GM12878 (cell line): ENCODE data around the gene OR2B2. TPM values are rescaled to one million over a fixed set of nuclear protein-coding genes. Genes with fewer than 3 reads are reported as not detected.

Experiments used
- ATF7 ChIP-seq: fragments of 450-650 bp; IDR thresholded peaks from 2 replicates; pipeline ENCODE4 v1.6.1; 2016; ENCODE audit warnings: low read depth, mild to moderate bottlenecking
- BACH1 ChIP-seq: fragments of 450-650 bp; IDR thresholded peaks from 2 replicates; pipeline ENCODE4 v1.6.1; 2017; ENCODE audit warnings: mild to moderate bottlenecking, borderline replicate concordance
- BHLHE40 ChIP-seq, 2 experiments: fragments of 450-650 bp in 1 of 2; IDR thresholded peaks; 2 replicates each; pipeline ENCODE4 v1.6.1; 2011 to 2017; ENCODE audit warnings: low read depth in 2 of 2, borderline replicate concordance in 1 of 2, improper control_type of control experiment in 1 of 2, low read length in 1 of 2, mild to moderate bottlenecking in 1 of 2
- CEBPZ ChIP-seq: fragments of 150-350 bp; IDR thresholded peaks from 2 replicates; pipeline ENCODE4 v1.6.1; 2016; ENCODE audit warnings: low read depth, low read length
- CHD1 ChIP-seq: IDR thresholded peaks from 2 replicates; pipeline ENCODE4 v1.6.1; 2012; ENCODE audit warnings: low read depth, low read length, improper control_type of control experiment
- GABPA ChIP-seq: IDR thresholded peaks from 2 replicates; pipeline ENCODE4 v1.6.1; 2014; ENCODE audit warnings: antibody characterized with exemption, low read depth, mild to moderate bottlenecking, inconsistent platforms
- HDAC6 ChIP-seq: fragments of 200-600 bp; sonication (generic); IDR thresholded peaks from one replicate; pipeline ENCODE4 v1.8.0; 2017; ENCODE audit warnings: antibody characterized with exemption; ENCODE audit not compliant: unreplicated experiment
- IRF3 ChIP-seq: fragments of 450-650 bp; IDR thresholded peaks from 2 replicates; pipeline ENCODE4 v1.6.1; 2014; ENCODE audit warnings: mild to moderate bottlenecking
- JUND ChIP-seq: IDR thresholded peaks from 2 replicates; pipeline ENCODE4 v1.6.1; 2012; ENCODE audit warnings: low read depth, mild to moderate bottlenecking, low read length, improper control_type of control experiment, moderate library complexity
- MYB ChIP-seq: fragments of 150-350 bp; IDR thresholded peaks from 2 replicates; pipeline ENCODE4 v1.6.1; 2014; ENCODE audit warnings: mild to moderate bottlenecking, low read depth, low read length, borderline replicate concordance
- POU2F2 ChIP-seq: IDR thresholded peaks from 3 replicates; pipeline ENCODE4 v1.6.1; 2011; ENCODE audit warnings: low read depth, mild to moderate bottlenecking, low read length, borderline replicate concordance
- PRDM15 ChIP-seq: fragments of 450-650 bp; formaldehyde crosslinking; IDR thresholded peaks from 2 replicates; pipeline ENCODE4 v1.4.0; 2020; ENCODE audit warnings: mild to moderate bottlenecking, moderate library complexity
- SIN3A ChIP-seq: IDR thresholded peaks from 2 replicates; pipeline ENCODE4 v1.6.1; 2012; ENCODE audit warnings: low read depth, low read length, improper control_type of control experiment
- SMAD1 ChIP-seq: fragments of 450-650 bp; IDR thresholded peaks from 2 replicates; pipeline ENCODE4 v1.6.1; 2018; ENCODE audit warnings: mild to moderate bottlenecking, low read depth; ENCODE audit not compliant: partially characterized antibody
- SPI1 ChIP-seq: IDR thresholded peaks from 2 replicates; pipeline ENCODE4 v1.6.1; 2011; ENCODE audit warnings: low read depth, mild to moderate bottlenecking, low read length, moderate library complexity, borderline replicate concordance; ENCODE audit not compliant: insufficient read depth
- TCF12 ChIP-seq: IDR thresholded peaks from 2 replicates; pipeline ENCODE4 v1.6.1; 2011; ENCODE audit warnings: low read depth, mild to moderate bottlenecking, low read length
- TCF7 ChIP-seq: IDR thresholded peaks from 2 replicates; pipeline ENCODE4 v1.6.1; 2014; ENCODE audit warnings: antibody characterized with exemption, borderline replicate concordance
- polyA plus RNA-seq, 11 experiments: library from polyadenylated mRNA; depleted of rRNA in 4 of 11; unstranded in 6 of 11; stranded (reverse) in 5 of 11; fragments of >200 nt; fragmentation: Nextera tagmentation in 4 of 11; fragmentation: Illumina TruSeq in 1 of 11; extraction: Ambion mirVana in 4 of 11; extraction: Trizol in 1 of 11; gene quantifications; 1 replicate in 1 of 11; 2 replicates in 10 of 11; pipeline versions ENCODE4 v1.2.1 to v1.2.3, GENCODE V29; 2011 to 2016; ENCODE audit warnings: inconsistent platforms in 2 of 11, missing spikeins in 2 of 11, low read depth in 1 of 11
- total RNA-seq, 4 experiments: library from RNA; depleted of rRNA in 3 of 4; stranded (reverse); fragments of >200 nt in 3 of 4; fragmentation: Illumina TruSeq in 1 of 4; extraction: Trizol in 1 of 4; gene quantifications; 2 replicates each; pipeline versions ENCODE4 v1.2.1 to v1.2.3, GENCODE V29; 2013 to 2021
- TF ChIP-seq, protein P1 (sequence below): IDR thresholded peaks from 2 replicates; pipeline ENCODE4 v1.6.1; 2012; ENCODE audit warnings: low read length, inconsistent platforms

Gene OR2B2
- total and polyA plus RNA-seq, 10 of the 15 experiments (the other 5 are each of a cell fraction or from before 2014, with no cell fraction given): not detected

GRCh38 chr6:27864906-27865849 lies 47.0 kb downstream of the OR2B2 start (continued):
- TF ChIP-seq PRDM15 (peak; percentile 82), POU2F2 (peak; percentile 82), BACH1 (peak; percentile 37; the same call in 1 of the 2 replicates), TCF7 (0 out of 2 replicates have a peak, but pooled peaks have one; percentile 23), SIN3A (peak; percentile 65; the same call in 1 of the 2 replicates), TCF12 (0 out of 2 replicates have a peak, but pooled peaks have one; percentile 6), GABPA (0 out of 2 replicates have a peak, but pooled peaks have one; percentile 15), JUND (peak; percentile 95; the same call in 1 of the 2 replicates), CEBPZ (no peak), SPI1 (peak; percentile 72), CHD1 (peak; percentile 87; the same call in 1 of the 2 replicates), ATF7 (peak; percentile 100), SMAD1 (peak; percentile 55), IRF3 (peak; percentile 52; the same call in 1 of the 2 replicates), BHLHE40 (IDR thresholded peaks at IDR 0.05; ENCODE audit: borderline replicate concordance in 1 of 2, low read depth in 2 of 2, low read length in 1 of 2) (no peak), MYB (no peak), HDAC6 (no peak)
- TF ChIP-seq, protein P1, sequence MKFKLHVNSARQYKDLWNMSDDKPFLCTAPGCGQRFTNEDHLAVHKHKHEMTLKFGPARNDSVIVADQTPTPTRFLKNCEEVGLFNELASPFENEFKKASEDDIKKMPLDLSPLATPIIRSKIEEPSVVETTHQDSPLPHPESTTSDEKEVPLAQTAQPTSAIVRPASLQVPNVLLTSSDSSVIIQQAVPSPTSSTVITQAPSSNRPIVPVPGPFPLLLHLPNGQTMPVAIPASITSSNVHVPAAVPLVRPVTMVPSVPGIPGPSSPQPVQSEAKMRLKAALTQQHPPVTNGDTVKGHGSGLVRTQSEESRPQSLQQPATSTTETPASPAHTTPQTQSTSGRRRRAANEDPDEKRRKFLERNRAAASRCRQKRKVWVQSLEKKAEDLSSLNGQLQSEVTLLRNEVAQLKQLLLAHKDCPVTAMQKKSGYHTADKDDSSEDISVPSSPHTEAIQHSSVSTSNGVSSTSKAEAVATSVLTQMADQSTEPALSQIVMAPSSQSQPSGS: peak; percentile 76; the same call in 1 of the 2 replicates
